Stimulated activated CD4-positive, alpha-beta T cell treated with anti-CD3 and anti-CD28 coated beads, Interleukin-15, amount 100 ng/mL, for 24 hours (primary cell): ENCODE results near the gene MKI67.
"Not testable (repeated sequence)": the region's sequence is repeated elsewhere in the genome, so short reads cannot be mapped to it uniquely, and the experiment has no call there.

Experiments
- DNase-seq: peaks from one replicate; pipeline ENCODE4 v3.0.0-alpha.2; 2020

Gene MKI67, protein sequence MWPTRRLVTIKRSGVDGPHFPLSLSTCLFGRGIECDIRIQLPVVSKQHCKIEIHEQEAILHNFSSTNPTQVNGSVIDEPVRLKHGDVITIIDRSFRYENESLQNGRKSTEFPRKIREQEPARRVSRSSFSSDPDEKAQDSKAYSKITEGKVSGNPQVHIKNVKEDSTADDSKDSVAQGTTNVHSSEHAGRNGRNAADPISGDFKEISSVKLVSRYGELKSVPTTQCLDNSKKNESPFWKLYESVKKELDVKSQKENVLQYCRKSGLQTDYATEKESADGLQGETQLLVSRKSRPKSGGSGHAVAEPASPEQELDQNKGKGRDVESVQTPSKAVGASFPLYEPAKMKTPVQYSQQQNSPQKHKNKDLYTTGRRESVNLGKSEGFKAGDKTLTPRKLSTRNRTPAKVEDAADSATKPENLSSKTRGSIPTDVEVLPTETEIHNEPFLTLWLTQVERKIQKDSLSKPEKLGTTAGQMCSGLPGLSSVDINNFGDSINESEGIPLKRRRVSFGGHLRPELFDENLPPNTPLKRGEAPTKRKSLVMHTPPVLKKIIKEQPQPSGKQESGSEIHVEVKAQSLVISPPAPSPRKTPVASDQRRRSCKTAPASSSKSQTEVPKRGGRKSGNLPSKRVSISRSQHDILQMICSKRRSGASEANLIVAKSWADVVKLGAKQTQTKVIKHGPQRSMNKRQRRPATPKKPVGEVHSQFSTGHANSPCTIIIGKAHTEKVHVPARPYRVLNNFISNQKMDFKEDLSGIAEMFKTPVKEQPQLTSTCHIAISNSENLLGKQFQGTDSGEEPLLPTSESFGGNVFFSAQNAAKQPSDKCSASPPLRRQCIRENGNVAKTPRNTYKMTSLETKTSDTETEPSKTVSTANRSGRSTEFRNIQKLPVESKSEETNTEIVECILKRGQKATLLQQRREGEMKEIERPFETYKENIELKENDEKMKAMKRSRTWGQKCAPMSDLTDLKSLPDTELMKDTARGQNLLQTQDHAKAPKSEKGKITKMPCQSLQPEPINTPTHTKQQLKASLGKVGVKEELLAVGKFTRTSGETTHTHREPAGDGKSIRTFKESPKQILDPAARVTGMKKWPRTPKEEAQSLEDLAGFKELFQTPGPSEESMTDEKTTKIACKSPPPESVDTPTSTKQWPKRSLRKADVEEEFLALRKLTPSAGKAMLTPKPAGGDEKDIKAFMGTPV (N-terminal part only)

DNA sequence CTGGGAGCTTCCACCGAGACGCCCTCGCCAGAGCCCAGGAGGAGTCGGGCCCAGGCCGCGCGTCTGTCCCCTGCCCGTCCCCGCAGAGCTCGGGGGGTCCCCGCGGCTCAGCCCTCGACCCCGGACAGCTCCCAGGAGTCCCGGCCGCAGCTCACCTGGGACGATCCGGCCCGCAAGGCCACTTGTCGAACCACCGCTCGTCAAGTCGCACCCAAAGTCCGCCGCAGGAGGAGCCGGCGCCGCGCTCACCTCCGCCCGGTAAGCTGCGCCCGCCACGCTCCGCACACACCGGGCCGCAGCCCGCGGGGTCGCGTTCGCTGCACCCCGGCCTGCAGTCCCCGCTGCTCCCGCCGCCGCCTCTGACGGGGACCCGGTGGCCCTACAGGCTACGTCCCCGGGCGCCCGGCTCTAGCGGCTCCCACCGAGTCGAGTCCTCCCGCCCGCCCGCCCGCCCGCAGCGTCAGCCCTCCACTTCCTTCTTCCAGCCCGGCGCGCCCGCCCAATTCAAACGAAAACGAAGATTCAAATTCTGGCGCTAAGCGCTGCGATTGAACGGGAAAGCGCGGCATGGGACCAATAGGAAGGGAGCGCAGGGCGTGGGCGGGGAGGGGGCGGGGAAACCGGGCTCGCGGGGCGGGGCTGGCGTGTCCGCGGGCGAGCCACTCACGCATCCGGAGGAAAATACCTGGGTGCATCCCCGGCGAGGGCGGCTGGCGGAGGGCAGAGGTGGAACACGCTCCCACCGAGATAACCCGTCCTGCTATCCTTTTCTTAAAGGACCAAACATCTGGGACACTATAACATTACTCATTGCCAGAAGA lies at the start of gene MKI67:
Gene MKI67, minus strand, starts transcription at position 480 of the 821 bp plus-strand sequence. CDS start 756 bp downstream, outside the sequence.
- peak; percentile 94 for DNase-seq

DNA sequence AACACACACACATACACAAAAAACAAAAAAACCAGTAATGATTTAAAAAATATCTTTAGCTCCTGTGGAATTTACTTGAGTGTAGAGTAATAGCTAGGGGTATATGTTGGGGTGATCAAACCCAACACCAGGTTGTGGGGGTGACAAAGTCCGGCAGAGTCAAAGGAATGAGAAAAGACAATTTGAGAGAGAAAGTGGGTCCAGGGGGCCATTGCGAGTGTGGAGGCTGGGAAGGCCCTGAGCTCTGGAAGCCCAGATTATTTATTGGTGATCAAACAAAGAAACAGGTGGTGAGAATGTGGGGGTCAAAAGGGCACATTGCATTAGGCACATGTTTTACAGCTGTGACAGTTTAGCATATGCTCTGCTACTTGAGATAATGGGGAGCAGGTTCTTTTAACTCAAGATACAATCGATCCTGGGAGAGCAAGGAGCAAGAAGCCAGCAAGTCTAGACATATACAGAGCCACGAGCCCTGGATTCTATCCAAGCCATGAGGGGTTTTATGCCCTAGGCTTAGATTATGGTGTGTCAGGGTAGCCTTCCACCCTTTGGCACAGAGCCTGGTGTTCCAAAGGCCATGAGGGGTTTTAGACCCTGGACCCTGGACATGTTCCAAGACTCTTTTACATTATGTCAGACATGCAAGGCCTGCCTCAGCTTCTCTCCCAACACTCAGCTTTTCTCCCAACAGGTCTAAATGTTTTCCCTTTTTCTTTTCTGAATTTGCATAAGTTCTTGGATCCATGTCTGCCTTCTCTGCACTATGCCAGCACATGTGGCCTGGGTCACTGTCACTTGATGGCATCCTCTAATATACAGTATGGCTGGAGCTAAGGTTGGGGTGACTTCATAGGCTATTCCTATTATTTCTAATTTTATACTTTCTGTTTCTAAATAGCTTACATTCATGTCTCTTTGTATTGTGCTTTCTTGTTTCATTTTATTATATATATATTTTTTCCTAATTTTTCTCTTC lies 48.6 kb upstream of the MKI67 start:
- no peak for DNase-seq

- no peak for DNase-seq
These were observed 47.2 kb upstream of the MKI67 start for GRCh38 chr10:128173386-128173785.

- no peak for DNase-seq
These were observed 46.5 kb upstream of the MKI67 start for GRCh38 chr10:128172756-128173155.

- no peak for DNase-seq
These were observed 43.7 kb upstream of the MKI67 start for GRCh38 chr10:128169811-128170379.

DNA sequence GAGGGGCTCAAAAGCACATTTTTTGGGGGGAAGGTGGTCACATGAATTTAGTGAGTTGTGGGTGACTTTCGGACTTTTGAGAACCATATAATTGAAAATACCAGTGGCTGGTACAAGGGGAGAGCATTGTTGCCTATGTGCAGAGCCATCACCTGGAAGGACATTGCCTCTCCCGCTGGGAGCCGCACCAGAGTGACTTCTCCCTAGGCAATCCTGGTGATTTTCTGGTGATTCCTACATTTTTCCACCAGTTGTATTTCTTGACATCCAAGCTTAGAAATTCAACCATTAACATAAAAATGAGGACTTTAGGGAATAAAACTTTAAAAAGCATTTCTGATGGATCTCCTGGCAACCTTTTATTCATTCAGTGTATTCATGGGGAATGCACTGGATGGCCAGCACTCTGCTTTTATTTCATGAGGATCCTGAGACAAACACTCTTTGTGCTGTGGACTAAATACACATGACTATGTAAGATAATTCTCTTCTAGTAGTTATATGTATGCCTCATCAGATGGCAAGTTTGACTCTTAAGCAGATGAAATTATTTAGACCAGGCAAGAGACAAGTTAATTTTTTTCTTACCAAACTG lies 41.8 kb upstream of the MKI67 start:
- DNase-seq = no peak

DNA sequence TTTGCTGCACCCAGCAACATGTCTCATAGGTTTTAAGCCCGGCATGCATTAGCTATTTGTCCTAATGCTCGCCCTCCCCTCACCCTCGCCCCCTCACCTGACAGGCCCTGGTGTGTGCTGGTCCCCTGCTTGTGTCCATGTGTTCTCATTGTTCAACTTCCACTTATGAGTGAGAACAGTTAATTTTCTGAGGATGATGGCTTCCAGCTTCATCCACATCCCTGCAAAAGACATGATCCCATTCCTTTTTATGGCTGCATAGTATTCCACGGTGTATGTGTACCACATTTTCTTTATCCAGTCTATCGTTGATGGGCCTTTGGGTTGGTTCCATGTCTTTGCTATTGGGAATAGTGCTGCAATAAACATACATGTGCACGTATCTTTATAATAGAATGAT lies 40.9 kb upstream of the MKI67 start:
- DNase-seq = not testable (repeated sequence)

- no peak for DNase-seq
These were observed 39.9 kb upstream of the MKI67 start for GRCh38 chr10:128166151-128166550.

DNA sequence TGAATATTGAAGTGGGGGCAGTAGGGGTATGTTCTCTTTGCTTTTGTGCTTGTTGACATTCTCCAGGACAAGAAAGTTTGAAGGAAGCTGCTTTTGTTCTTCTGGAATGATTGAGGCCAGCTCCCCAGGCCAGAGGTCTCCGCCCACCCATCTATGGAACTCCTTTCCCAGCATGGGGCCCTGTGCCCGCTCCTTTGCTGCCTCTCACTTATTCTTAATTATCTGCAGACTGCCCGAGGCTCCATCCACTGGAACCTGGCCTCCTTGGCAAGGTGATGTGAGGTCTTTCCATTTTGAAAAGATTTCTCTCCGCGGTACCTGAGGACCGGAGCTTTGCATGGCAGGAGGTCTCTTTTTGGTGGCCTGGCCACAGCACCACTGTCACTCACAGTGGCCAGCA lies 39.3 kb upstream of the MKI67 start:
- DNase-seq = no peak

GRCh38 chr10:128163701-128164100 lies 37.5 kb upstream of the MKI67 start:
- DNase-seq = no peak

DNA sequence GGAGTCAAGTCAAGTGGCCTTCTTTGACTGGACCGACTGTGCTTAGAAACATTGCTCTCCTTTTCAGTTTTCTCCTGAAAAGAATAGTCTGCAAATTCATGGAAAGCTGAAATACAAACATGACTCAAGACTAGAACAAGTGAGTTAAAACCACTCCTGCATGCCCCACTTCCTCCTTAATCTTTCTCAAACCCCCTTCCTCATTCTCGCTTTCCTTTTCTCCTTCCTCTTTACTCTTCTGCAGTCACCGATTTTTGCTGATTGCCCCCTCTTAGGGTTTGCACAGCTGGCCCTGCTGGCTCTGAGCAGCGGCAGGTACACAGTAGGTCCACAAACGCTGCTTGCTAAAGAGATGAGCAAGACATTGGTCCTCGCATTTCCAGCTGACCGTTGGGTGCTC lies 34.8 kb upstream of the MKI67 start:
- no peak for DNase-seq

GRCh38 chr10:128160297-128160711 lies 34.1 kb upstream of the MKI67 start:
- DNase-seq = no peak

DNA sequence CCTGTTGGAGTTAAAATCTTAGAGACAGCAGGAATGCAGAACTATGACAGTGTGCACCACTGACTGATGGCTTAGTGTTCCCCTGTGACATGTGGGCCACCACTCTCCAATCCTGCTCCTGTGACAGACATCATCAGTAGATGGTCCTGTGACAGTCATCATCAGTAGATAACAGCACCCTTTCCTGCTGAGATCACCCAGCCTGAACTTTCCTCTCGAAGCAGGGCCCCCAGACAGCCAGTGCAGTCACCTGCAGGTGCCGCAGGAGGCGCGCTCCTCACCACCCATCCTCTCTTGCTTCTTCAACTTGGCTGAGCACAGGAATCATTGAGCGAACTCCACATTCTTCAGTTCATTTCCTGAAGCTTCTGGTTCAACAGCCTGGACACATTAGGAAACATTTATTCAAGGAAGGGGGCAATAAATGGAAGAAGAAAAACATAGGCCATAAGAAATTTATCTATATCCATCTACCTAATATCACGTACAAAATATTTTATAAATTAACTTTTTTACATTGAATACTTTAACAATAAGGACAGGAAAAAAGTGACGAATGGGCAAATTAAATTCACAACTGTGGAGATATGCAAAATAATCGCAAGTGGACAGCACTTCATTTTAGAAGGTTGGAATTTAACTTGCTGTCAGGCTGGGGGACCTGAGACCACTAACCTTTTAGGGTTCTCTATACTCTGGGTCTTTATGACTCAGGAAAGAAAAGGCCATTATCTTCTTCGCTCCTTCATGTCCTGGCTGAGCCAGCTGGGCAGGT lies 32.0 kb upstream of the MKI67 start:
- no peak for DNase-seq

GRCh38 chr10:128156999-128157755 lies 31.0 kb upstream of the MKI67 start:
- DNase-seq = no peak

DNA sequence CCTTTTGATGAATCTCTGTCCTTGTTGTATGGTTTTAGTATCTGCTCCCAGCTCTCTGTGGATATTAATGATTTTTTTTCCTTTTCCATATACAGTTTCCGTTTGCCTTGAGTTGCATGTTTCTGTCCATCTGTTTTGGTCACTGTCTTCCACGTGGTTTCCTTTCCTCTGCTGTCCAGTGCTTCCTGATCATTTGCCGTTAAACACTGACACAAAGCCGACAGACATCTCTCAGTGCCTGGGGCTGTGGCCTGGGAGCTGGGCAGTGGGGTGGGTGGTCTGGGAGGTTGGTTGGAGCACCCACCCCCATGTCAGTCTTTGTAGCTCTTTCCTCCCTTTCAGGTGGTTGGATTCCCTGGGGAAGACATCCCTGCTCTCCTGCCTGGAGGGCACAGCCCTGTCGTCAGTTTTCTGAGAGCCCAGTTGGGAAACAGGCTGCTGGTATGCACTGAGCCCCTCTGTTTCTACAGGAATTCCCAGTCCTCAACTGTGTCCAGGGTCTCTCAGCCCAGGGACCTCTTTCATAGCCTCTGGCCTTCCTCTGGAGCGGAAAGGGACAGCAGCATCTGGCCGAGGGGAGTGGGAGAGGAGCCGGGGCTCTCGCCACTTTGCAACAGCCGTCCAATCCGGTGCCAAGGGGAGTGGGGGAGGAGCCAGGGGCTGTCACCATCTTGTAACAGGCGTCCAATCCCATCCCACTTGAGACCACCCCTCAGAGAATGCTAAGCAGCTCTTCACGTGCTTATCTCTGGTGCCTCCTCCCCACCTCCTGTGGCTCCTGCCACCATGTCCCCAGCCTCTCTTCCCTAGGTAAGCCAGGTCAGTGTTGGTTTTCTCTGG lies 26.7 kb upstream of the MKI67 start:
- no peak for DNase-seq

GRCh38 chr10:128151031-128151430 lies 24.8 kb upstream of the MKI67 start:
- no peak for DNase-seq

GRCh38 chr10:128150561-128150960 lies 24.3 kb upstream of the MKI67 start:
- DNase-seq = no peak

GRCh38 chr10:128150045-128150493 lies 23.8 kb upstream of the MKI67 start:
- DNase-seq = peak; percentile 81
